HG02884 (cell line): ENCODE measurements around the gene CFD.
"Not testable (repeated sequence)": the region's sequence is repeated elsewhere in the genome, so short reads cannot be mapped to it uniquely, and the experiment has no call there.

ENCODE experiments used
- ATAC-seq: cut with Tn5 transposase; IDR thresholded peaks from one replicate; pipeline ENCODE4 v1.9.1; 2021; ENCODE audit warnings: mild to moderate bottlenecking, moderate library complexity; ENCODE audit not compliant: unreplicated experiment

CFD gene

DNA sequence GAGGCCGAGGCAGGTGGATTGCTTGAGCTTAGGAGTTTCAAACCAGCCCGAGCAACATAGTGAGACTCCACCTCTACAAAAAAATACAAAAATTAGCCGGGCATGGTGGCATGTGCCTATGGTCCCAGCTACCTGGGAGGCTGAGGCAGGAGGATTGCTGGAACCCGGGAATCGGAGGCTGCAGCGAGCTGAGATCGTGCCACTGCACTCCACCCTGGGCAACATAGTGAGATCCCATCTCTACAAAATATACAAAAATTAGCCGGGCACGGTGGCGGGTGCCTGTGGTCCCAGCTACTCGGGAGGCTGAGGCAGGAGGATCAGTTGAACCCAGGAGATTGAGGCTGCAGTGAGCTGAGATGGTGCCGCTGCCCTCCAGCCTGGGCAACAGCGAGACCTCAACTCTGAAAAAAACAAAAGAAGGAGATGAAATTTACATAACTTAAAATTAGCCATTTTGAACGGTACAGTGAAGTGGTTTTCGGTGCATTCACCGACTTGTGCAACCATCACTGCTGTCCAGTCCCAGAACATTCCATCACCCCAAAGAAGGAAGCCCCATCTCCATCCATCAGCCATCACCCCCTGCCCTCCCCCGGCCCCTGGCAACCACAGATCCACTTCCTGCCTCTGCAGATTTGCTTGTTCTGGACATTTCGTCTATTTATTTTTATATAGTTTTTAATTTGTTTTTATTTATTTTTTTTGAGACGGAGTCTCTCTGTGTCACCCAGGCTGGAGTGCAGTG lies 33.4 kb upstream of the CFD start:
- ATAC-seq = no peak

DNA sequence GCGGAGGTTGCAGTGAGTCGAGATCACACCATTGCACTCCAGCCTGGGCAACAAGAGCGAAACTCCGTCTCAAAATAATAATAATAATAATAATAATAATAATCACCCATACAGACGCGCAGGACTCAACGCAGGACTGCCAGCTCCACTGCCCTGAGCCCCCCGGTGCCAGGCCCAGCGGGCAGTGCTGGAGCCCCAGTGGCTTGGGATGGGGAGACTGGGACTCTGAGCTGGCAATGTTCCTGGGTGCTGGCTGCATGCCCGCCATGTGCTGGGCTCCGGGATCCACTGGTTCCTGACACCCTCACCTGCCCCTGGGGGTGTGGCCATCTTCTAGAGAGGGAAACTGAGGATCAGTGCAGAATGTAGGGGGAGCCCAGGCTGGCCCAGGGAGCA lies 32.2 kb upstream of the CFD start:
- ATAC-seq = no peak

DNA sequence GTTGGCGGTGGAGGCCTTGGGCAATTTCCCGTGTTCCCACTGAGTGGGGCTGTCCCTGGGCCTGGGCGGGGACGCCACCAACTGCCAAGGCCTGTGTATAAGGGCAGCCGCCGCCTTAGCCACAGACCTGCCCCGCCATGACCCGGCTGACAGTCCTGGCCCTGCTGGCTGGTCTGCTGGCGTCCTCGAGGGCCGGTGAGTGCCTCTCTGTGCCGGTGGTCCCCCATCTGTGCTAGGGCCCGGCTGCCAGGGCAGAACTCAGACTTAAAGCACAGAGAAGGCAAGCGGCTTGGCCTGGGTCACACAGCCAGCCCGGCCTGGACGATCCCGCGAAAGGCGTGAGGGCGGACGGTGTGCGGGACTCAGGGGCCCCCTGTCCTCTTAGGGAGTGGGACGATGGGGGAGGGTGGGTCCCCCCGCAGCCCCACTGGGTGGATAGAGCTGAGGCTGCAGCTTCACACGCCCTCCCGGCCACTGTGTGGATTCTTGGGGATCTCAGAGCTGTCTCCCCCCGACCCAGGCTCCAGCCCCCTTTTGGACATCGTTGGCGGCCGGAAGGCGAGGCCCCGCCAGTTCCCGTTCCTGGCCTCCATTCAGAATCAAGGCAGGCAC lies 31.6 kb upstream of the CFD start, which contains the start of gene AZU1:
Gene AZU1 (plus strand): TSS at position 128 of the 612 bp plus-strand sequence. CDS start 10 bp downstream, at position 138.
- ATAC-seq = no peak

DNA sequence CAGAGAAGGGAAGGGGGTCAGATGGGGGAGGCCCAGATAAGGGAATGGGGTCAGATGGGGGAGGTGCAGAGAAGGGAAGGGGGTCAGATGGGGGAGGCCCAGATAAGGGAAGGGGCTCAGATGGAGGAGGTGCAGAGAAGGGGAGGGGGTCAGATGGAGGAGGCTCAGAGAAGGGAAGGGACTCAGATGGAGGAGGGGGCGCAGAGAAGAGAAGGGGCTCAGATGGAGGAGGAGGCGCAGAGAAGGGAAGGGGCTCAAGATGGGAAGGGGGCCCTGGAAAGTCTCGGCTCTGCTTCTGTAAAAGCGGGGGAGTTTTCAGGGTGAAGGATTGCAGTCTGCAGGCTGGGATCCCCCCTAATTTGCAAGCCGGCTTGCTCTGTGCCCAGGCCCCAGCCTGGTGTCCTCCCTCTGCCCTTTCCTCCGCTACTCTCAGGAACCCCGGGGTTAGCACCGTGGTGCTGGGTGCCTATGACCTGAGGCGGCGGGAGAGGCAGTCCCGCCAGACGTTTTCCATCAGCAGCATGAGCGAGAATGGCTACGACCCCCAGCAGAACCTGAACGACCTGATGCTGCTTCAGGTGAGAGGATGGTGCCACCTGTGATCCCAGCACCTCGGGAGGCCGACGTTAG lies 30.2 kb upstream of the CFD start:
- ATAC-seq = no peak

DNA sequence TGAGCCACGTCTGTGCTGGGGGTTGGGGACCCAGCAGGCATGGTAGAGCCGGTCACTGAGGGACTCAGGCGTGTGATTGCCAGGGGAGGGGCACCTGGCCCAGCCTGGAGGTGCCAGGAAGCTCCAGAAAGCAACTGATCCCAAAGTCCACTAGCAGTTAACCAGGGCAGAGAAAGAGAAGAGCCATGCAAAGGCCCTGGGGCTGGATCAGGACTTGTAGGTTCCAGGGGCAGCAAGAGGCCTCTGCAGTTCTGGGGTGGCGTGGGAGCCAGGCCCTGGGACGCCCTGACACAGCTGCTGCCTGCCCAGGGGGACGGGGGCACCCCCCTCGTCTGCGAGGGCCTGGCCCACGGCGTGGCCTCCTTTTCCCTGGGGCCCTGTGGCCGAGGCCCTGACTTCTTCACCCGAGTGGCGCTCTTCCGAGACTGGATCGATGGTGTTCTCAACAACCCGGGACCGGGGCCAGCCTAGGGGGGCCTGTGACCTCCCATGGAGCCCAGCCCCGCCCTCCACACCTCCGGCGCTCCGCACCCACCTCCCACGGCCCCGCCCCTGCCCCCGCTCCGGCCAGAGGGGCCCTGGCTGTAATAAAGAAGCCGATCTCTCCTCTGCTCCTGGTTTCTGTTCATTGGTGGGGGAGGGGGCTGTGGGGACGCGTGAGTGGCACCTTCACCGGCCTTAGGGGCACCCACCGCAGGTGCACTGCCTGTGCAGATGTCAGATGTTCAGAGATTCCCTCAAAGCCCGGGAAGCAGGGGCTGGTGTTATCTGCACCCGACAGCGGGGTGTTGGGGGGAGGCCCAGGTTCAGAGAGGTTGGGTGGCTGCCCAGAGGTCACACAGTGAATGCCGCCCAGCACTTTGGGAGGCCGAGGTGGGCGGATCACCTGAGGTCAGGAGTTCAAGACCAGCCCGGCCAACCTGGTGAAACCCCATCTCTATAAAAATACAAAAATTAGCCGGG lies 27.8 kb upstream of the CFD start:
- no peak for ATAC-seq

DNA sequence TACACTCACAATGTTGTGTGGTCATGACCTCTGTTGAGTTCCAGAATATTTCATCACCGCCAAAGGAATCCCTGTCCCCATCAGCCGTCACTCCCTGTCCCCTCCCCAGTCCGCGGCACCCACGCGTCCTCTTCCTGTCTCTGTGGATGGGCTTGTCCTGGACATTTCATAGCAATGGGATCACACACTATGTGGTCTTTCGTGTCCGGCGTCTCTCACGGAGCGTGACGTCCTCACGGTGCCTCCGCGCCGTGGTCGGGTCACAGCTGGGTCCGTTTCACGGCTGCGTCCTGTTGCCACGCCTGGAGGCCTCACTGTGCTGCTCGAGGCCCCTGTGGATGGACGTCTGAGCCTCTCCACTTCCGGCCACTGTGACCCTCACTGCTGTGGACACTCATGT lies 25.2 kb upstream of the CFD start:
- ATAC-seq = no peak

DNA sequence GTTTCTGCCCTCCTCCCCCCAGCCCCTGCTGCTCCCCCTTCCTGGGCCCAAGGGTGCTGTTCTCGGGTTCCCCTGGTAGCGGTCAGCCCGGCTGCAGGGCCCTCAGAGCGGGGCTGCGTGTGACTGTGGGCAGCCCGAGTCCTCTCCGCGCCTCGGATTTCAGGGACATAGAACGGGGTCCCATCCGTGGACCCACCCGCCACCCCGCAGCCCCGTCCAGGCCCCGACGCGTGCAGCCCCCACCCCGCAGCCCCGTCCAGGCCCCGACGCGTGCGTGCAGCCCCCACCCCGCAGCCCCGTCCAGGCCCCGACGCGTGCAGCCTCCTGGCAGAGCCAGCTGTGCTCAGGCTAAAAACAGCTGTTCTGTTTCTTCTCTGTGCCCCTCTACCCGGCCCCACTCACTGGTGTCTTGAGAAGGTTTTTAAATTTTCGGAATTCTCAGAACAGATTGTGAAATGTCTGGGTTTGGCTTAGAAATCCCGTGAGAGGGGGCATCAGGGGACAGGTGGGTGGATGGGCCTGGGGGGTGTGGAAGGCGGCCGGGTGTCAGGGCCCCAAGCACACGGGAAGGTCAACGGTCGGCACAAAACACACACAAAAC lies 24.2 kb upstream of the CFD start:
- no peak for ATAC-seq

DNA sequence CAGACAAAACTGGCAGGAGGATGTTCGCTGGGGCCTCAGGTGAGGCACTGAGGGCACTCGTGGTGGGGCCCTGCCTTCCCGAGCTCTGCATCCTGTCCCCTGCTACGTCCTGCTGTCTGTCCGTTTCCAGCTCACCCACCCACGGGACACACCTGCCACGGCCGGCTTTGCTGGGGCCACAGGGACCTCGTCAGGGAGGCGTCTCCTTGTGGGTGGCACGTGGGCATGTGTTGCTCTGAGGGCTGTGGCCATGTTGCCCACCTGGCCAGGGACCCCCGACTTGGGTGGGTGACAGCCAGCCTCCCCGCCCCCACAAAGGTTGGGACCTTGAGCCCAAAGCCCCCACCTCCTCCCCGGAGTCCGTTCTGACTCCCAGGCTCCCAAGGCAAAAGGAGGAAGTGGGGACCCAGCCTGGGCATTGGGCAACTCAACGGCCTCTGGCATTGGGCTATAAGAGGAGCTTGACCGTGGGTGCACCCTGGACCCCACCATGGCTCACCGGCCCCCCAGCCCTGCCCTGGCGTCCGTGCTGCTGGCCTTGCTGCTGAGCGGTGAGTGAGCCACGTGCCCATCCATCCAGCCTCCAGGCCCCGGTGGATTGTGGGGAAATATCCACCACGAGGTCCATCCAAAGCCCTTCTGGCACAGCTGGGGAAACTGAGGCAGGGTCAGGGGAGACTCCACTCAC lies 18.8 kb upstream of the CFD start, which contains the start of gene PRTN3:
Gene PRTN3 (plus strand): TSS at position 481 of the 688 bp plus-strand sequence. CDS start 10 bp downstream, at position 491.
- ATAC-seq = no peak

DNA sequence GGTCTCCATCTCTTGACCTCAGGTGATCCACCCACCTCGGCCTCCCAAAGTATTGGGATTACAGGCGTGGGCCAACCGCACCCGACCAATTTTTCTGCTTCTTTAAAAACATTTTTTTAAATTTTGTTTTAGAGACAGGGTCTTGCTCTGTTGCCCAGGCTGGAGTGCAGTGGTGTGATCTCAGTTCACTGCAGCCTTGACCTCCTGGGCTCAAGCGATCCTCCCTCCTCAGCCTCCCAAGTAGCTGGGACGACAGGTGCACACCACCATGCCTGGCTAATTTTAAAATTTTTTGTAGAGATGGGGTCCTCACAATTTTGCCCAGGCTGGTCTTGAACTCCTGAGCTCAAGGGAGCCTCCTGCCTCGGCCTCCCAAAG lies 16.7 kb upstream of the CFD start:
- ATAC-seq = not testable (repeated sequence)

DNA sequence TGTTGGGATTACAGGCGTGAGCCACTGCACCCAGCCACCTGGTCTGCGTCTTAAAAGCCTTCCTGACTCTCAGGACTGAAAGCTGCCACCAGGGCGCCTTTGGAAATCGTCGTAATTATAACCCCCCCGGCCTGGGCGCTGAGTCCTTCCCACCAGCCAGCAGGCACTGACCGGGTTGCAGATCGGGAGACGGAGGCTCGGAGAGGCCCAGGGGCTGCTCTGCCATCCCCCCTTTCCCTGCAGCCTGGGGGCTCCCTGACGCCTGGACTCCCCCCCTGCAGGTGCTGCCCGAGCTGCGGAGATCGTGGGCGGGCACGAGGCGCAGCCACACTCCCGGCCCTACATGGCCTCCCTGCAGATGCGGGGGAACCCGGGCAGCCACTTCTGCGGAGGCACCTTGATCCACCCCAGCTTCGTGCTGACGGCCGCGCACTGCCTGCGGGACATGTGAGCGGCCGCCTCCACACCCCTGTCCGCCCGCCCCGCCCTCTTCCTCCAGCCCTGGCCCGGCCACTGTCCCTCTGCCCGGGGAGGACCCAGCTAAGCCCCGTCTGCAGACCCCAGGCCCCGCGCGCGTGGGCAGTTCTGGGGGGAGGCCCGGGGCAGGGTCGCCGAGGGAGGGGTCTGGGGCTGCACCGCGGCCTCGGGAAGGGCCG lies 16.2 kb upstream of the CFD start:
- ATAC-seq = no peak

DNA sequence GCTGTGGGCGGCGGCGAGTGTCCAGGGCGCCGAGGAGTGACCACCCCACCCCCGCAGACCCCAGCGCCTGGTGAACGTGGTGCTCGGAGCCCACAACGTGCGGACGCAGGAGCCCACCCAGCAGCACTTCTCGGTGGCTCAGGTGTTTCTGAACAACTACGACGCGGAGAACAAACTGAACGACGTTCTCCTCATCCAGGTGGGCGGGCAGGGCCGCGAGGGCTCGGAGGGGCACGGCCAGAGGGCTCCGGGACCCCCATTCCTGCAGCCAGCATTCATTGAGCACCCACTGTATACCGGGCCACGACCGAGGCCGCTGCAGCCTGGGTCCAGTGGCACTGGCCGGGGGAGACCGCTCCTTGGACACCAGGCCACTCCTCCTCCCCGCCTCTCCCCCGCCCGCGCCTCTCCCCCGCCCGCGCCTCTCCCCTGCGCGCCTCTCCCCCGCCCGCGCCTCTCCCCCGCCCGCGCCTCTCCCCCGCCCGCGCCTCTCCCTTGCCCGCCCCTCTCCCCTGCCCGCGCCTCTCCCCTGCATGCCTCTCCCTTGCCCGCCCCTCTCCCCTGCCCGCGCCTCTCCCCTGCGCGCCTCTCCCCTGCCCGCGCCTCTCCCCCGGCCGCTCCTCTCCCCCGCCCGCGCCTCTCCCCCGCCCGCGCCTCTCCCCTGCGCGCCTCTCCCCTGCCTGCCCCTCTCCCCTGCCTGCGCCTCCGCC lies 15.5 kb upstream of the CFD start:
- no peak for ATAC-seq

DNA sequence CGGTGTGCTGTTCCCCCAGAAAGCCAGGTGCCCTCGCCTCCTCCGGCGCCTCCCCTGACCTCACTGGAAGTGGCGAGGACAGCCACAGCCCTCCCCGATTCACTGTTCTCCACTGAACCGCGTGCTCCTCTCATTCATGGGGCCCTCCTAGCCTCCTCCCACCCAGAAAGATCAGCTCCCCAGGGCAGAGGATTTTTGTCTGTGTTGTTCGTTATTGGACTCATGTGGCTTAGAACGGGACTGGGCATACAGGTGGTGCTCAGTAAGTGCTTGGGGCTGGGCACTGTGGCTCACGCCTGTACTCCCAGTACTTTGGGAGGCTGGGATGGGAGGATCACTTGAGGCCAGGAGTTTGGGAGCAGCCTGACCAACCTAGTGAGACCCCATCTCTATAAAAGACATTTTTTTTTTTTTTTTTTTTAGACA lies 14.9 kb upstream of the CFD start:
- no peak for ATAC-seq

DNA sequence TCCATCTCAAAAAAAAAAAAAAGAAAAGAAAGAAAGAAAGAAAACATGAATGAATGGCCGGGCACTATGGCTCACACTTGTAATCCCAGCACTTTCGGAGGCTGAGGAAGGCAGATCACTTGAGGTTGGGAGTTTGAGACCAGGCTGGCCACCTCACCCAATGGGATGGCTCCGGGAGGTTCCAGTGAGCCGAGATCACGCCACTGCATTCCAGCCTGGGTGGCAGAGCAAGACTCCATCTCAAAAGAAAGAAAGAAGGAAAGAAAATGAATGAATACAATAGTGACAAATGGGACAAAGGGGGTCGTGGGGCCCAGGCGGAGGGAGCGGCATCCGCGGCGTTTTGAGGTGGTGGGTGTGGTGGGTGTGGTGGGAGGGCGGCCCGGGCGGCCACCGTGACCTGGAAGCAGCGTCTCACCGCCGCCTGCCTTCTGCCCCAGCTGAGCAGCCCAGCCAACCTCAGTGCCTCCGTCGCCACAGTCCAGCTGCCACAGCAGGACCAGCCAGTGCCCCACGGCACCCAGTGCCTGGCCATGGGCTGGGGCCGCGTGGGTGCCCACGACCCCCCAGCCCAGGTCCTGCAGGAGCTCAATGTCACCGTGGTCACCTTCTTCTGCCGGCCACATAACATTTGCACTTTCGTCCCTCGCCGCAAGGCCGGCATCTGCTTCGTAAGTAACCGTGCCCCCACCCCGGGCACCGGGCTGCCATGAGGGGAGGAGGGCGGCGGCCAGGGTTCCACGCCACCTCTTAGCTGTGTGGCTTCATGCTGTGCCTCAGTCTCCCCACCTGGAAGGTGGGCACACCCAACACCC lies 13.6 kb upstream of the CFD start:
- ATAC-seq = no peak

DNA sequence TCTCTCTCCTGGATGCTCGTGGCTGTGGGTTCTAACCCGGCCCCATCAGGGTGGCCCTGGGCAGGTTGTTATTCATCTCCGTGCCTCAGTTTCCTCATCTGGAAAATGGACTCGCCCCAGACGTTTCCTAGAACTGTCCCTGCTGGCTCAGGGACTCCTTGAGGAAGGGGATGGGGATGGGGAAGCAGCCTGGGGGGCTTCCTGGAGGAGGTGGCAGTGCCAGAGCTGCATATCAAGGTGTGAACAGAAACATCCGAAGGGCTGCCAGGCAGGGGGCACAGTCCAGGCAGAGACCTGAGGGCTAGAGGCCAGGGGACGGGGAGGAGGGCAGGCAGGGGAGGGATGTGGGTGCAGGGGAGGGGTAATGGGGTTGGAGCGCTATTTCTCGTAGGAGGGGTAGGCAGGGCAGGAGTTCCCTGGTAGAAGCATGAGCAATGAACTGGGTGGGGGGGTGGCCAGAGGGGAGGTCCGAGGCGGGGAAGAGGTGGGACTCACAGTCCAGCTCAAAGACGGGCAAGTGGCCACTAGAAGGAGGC lies 11.0 kb upstream of the CFD start:
- ATAC-seq = no peak

DNA sequence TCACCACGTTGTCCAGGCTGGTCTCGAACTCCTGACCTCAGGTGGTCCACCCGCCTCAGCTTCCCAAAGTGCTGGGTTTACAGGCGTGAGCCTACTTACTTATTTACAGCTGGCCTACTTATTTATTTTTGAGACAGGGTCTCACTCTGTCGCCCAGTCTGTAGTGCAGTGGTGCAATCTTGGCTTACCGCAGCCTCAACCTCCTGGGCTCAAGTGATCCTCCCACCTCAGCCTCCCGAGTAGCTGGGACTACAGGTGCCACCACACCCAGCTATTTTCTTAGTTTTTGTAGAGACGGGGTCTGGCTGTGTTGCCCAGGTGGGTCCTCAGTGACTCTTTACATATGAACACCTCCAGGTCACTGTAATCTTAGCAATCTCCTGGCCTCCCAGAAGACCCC lies 10.3 kb upstream of the CFD start:
- ATAC-seq = not testable (repeated sequence)

DNA sequence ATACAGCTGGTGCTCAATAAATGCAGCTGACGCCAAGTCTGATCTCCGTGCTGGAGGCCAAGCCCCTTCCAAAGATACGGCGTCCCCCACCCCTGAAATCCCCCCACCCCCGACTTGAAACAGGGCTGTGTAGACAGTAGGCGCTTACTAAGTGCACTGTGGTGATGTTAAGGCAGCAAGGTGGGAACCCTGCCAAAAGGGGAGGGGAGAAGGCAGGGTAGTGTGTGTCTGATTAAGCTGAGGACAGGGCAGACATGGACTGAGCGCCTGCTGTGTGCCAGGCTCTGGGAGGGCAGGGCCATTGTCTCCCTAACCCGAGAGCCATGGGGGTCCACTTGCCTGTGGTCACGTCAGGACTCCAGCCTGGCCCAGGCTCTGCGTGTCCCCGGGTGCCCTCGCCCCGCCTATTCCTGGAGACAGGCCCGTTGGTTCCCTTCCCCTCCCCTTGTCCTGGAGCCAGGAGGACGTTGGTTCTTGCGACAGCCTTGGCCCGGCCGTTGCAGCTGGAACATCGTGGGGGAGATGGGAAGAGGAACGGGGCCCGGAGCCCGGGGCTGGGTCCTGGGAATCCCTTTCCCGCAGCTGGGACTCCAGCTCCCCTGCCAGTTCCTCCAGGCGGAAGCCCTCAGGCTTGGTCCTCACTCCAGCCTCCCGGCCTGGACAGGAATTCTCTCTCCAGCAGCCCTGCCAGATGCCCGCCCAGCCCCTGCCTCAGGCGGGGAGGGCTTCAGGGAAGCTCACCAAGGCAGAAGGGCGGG lies 9.1 kb upstream of the CFD start:
- no peak for ATAC-seq

DNA sequence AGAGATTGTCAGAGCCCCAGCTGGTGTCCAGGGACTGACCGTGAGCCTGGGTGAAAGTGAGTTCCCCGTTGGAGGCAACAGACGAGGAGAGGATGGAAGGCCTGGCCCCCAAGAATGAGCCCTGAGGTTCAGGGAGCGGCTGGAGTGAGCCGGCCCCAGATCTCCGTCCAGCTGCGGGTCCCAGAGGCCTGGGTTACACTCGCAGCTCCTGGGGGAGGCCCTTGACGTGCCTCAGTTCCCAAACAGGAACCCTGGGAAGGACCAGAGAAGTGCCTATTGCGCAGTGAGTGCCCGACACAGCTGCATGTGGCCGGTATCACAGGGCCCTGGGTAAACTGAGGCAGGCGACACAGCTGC lies 8.5 kb upstream of the CFD start:
- no peak for ATAC-seq
